GM18951 (cell line): ENCODE measurements around the gene SDK1.

Experiments
- POLR2A ChIP-seq: IDR thresholded peaks from 4 replicates; pipeline ENCODE4 v1.6.1; 2011; ENCODE audit warnings: mild to moderate bottlenecking; ENCODE audit not compliant: insufficient read length, insufficient read depth; ENCODE audit errors: extremely low read depth
- in situ Hi-C: fragments of 300-500 bp; cut with MboI; formaldehyde crosslinking; loops from one replicate; pipeline ENCODE4 v1.12.0; 2022; ENCODE audit warnings: low sequenced_read_pairs, mixed read lengths, inconsistent platforms; ENCODE audit not compliant: unreplicated experiment

Gene SDK1

DNA sequence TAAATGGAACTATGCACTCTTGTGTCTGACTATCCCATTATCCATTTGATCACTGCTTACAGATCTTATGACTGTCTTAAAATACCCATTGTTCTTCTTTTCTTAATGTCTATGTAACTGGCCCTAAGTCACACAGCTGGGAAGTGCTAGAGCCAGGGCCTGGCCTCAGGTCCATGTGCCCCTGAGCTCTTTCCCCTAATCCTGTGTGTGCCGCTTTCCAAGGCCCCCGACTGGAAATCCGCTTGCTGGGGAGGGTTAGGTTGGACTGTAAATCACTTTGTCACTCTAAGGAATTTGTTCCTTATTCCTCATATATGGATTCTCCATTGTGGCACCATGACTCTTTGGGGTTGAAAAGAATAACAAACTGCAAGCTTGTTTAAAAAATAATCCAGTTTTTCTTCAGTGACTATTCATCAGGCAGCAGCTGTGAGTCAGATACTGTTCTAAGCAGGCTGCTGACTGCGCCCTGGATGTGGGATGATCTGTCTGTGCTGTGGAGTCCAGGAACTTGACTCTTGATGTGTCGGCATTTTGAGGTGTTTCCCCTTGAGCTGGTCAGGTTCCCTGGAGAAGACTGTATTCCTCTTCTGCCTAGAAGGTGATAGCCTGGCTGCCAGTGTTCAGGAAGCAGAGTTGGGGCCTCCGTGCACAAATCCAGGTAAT is 236.3 kb downstream of the SDK1 start:
- TF ChIP-seq POLR2A = no peak
- in situ Hi-C loops = no loop called here

DNA sequence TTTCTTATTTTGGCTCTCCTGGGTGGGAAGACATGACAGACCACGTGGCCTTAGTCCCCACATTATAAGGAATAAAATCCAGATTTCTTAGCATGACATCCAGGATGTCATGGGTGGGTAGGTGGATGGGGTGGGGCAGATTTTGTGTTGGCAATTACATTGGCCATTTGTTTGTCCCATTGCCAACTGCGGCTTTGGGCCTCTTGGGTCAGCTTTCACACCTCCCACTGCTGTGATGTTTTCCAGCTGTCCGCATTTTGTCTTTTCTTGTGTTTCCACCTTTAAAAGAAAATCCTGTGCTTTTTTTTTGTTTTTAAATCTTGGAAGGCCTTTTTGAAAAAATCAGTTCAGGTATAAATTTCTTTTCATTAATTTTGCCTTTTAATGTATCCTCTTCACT is 237.0 kb downstream of the SDK1 start:
- in situ Hi-C loops = no loop called here
- TF ChIP-seq POLR2A = no peak

DNA sequence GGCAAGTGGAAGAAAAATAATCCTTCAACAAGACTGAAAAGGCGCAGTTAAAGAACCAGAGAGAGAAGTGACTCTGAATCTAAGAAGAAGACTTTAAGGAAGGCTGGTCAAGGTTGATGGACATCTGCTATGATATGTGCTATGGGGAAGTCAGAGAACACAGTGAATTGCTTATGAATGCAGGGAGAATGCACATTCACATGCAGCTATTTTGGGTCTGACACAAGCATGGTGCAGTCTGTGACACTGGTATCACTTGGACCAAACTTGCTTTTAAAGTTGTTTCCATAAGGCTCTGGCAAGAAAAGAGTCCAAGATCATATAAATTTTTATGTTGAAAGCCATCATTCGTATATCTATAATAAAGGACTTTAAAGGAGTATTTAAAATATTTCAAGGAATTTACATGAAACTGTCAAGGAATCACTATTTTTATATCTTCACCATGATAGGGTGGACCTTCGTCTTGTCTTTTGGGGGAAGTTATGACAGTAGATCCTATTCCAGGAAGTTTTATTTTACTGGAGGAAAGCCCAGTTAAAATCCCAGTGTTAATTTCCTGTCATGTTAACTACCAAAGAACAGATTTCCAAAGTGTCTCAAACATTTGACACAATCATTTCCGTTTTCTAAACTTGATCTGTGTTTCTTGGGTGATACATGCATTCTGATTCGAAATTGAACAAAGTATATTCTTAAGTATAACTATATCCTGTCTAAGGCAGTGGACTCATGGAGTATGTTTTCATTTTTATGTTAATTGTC is 239.6 kb downstream of the SDK1 start:
- no peak for TF ChIP-seq POLR2A
- in situ Hi-C loops = no loop called here

DNA sequence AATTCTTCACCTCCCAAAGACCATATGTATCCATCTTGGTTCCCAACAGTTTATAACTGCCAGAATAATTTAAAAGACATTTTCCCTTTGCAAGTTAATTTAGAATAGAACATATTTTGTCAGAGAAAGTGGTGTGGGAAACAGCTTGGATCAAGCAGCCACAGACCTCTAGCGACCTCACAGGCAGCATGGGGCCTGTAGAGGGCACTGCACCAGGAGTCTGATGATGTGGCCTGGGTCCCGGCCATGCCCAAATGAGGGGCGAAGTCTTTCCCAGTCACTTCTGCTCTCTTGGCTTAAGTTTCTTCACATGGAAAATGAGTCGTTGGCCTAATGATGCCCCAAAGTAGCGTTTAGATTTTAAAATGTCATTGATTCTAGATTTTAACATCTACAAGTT is 243.2 kb downstream of the SDK1 start:
- no peak for TF ChIP-seq POLR2A
- in situ Hi-C loops = no loop called here

DNA sequence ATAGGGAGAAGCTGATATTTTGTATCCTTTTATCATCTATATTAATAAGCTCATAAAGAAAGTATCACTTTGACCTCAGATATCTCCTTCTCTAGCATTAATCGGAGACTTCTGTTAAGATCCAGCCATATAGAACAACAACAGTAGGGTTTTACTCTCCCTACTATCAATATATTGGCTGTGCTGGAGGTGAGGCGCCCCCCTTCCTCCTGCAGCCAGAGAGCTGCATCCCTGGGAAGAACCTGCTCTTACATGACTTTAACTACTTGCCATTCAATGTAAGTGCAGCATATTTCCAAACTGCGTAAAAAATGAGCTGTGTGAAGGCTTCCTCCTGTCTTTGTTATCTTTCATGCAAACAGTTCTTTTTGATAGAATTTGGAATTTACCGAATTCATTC is 247.8 kb downstream of the SDK1 start:
- in situ Hi-C loops = no loop called here
- no peak for TF ChIP-seq POLR2A

DNA sequence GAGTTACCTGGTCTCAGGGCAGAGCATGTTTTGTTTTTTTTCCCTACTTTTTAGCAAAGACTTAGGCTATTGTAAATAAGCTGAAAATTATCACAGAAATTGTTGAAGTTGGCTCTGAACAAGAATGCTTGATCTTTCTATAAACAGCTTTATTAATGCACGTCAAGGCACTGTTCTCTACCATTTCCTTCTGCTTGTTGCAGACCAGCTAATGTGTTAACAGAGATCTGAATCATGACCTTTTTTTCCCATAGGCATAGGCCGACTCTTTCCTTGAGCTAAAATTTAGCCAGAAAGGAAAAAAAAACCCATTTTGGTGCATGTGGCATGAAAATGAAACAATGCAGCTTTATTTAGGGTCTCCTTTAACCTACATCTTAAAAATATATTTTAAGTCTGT is 248.5 kb downstream of the SDK1 start:
- no peak for TF ChIP-seq POLR2A
- in situ Hi-C loops = no loop called here

DNA sequence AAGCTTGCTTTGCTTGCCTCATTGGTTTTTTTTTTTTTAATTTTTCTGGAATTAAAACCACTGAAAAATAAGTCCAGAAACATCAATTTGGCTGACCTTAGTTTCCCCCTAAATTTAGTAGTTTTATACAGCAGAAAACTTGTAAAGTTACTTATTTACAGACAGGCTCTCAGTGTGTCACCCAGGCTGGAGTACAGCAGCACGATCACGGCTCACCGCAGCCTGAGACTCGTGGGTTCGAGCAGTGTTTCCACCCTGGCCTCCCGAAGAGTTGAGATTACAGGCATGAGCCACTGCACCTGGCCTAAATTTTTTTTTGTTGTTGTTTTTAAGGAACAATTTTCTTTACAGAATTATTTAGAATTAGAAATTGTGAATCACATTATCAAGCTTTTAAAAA is 250.5 kb downstream of the SDK1 start:
- TF ChIP-seq POLR2A = no peak
- in situ Hi-C loops = no loop called here

DNA sequence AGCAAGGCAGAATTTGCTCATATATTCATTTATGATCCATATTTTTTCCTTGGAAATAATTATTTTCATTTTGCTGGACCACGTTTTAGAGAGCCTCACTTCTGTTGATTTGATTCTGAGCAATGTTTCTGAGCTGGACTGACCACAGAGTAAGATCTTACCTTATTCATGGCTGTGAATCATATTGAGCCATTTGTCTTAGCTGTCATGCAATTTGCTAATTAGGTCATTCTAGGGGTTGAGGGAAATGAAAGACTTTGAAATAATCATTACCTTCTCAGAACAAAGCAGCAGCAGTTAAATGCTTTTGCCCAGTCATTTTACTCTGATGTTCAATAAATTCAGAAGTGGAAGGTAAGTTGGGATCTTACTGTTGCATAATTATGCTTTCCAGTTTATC is 251.4 kb downstream of the SDK1 start:
- no peak for TF ChIP-seq POLR2A
- in situ Hi-C loops = no loop called here

DNA sequence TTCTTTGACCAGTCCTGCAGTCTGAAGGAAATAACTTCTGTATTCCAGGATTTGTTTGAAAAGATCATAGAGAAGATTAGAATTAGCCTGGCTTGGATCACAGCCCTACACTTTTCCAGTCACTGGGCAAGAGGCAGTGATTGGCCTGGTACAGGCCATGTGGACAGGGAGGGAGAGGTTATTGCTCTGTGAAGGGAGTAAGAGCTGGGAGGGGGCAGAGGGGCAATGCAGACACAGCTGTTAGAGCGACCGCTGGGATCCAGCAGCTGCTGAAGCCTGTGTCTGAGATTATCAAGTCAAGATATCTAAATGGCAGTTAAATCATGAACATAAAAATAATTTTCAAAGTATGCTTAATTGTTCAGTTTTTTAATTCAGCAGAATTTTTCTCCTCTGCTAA is 257.3 kb downstream of the SDK1 start:
- in situ Hi-C loops = no loop called here
- no peak for TF ChIP-seq POLR2A

DNA sequence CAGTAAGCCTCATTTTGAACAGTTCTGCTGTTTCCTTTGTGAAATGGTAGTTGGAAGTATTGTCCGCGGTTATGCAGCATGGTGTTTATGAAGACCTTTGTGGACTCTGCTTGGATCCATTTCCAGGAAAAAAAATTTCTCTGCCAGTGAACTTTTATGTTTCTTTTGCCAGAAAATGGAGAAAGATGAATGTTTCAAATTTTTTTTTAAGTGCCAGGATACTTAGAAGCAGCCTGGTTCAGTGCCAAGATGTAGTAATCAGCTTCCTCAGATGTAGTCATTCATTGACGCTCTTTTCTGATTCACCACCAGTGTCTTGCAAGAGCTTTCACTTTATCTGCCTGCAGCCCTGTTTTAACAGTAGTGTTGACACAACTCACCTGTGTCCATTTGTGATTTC is 258.2 kb downstream of the SDK1 start:
- no peak for TF ChIP-seq POLR2A
- in situ Hi-C loops = no loop called here

DNA sequence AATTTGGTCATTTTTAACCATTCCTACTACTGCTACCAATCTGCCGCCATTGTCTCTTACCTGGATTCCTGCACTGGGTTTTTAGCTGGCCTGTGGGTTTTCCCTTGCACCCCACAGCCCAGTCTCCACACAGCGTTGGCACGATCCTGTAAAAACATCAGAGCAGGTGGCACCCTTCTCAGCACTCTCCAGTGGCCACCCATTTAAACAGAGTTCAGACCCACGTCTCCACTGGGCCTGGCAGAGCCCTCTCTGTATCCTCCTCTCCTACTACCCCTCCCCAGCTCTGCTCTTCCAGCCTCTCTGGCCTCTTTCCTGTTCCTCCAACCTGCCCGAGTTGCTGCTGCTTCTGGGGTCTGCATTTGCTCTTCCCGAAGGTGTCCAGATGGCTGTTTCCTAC is 259.4 kb downstream of the SDK1 start:
- in situ Hi-C loops = no loop called here
- TF ChIP-seq POLR2A = no peak

DNA sequence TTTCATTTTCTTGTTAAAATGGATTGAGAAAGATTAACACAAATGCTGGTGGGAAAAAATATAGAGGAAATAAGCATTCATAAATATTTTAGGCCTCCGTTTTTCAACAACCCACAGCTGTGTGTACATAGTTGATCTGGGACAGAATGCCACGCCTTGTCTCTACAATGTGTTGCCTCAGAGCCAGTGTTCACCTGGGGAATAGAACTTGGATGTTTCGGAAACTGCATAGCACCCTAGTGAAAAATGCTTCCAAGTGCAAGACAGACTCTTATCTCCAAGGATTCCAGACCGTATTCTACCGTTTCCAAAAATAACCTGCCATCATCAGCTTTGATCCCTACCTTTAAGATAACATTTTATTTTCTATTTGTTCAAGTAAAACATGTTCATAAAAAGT is 260.9 kb downstream of the SDK1 start:
- no peak for TF ChIP-seq POLR2A

DNA sequence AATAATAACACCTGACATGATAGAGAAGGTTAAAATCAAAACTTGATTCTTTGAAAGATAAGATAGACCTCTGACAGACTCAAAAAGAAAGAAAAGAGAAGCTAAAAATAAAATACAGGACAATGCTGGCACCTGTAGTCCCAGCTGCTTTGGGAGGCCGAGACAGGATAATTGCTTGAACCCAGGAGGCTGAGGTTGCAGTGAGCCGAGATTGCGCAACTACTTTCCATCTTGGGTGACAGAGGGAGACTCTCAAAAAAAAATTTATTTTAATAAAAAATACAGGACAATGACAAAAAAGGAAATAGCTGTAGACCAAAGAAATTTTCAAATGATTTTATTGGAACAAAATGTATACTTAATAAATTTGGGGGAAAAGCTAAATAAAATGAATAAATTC is 263.2 kb downstream of the SDK1 start:
- no peak for TF ChIP-seq POLR2A
- in situ Hi-C loops = no loop called here

More for the DNA sequence above, 260.9 kb downstream of the SDK1 start:
- in situ Hi-C loops = no loop called here

DNA sequence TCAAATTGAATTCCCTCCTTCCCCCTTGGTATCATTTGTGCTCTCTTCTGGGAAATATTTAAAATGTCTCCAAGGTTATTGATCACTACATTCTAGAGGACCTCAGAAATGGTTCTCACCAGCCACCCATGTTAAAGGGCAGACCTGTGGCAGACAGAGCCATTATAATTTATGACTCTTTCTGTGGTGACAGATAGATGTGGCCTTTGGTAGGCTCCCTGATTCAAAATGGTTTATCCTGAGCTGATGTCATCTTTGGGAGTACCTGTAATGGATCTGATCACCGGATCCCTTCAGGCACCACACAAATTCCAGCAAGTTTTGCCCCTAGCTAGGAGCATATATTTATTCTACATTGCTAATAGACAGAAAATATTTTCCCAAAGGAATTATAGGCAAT is 267.5 kb downstream of the SDK1 start:
- TF ChIP-seq POLR2A = no peak
- in situ Hi-C loops = no loop called here
